Hepatocyte (in vitro differentiated cells): ENCODE results near the gene TCF7. TPM values are rescaled to one million over a fixed set of nuclear protein-coding genes. Genes with fewer than 3 reads are reported as not detected.

Experiments used
- DNase-seq: peaks from one replicate; pipeline ENCODE4 v3.0.0-alpha.2; 2016; ENCODE audit warnings: low spot score
- H2AFZ ChIP-seq: fragments of 200-600 bp; sonication (generic); 2 replicates; pipeline ENCODE4 v1.6.0; 2016; ENCODE audit warnings: antibody characterized with exemption, mild to moderate bottlenecking
- H3K27ac ChIP-seq: fragments of 200-600 bp; sonication (generic); 2 replicates; pipeline ENCODE4 v1.5.1; 2016; ENCODE audit warnings: mild to moderate bottlenecking
- H3K27me3 ChIP-seq: fragments of 200-600 bp; sonication (generic); 2 replicates; pipeline ENCODE4 v1.6.1; 2016
- H3K36me3 ChIP-seq: fragments of 200-600 bp; sonication (generic); replicated peaks from 2 replicates; pipeline ENCODE4 v1.5.1; 2016; ENCODE audit warnings: low read depth; ENCODE audit not compliant: insufficient read depth
- H3K4me1 ChIP-seq: fragments of 200-600 bp; sonication (generic); 2 replicates; pipeline ENCODE4 v1.5.1; 2016; ENCODE audit warnings: mild to moderate bottlenecking, moderate library complexity; ENCODE audit not compliant: insufficient read depth
- H3K4me2 ChIP-seq: fragments of 200-600 bp; sonication (generic); 2 replicates; pipeline ENCODE4 v1.6.0; 2016
- H3K4me3 ChIP-seq: fragments of 200-600 bp; sonication (generic); 2 replicates; pipeline ENCODE4 v1.5.1; 2016; ENCODE audit warnings: mild to moderate bottlenecking
- H3K79me2 ChIP-seq: fragments of 200-600 bp; sonication (generic); 2 replicates; pipeline ENCODE4 v1.6.0; 2017; ENCODE audit warnings: mild to moderate bottlenecking
- H3K9me2 ChIP-seq: fragments of 200-600 bp; sonication (generic); replicated peaks from 2 replicates; pipeline ENCODE4 v1.6.0; 2017; ENCODE audit warnings: mild to moderate bottlenecking; ENCODE audit not compliant: insufficient read depth
- H3K9me3 ChIP-seq: fragments of 200-600 bp; sonication (generic); 2 replicates; pipeline ENCODE4 v1.5.1; 2016; ENCODE audit warnings: low read depth, mild to moderate bottlenecking
- H4K20me1 ChIP-seq: fragments of 200-600 bp; sonication (generic); 2 replicates; pipeline ENCODE4 v1.6.0; 2016; ENCODE audit warnings: mild to moderate bottlenecking; ENCODE audit not compliant: insufficient read depth, poor library complexity, severe bottlenecking
- EZH2 ChIP-seq: fragments of 200-600 bp; sonication (generic); IDR thresholded peaks from 2 replicates; pipeline ENCODE4 v1.6.1; 2016; ENCODE audit warnings: antibody characterized with exemption, mild to moderate bottlenecking, borderline replicate concordance
- EZH2phosphoT487 ChIP-seq: fragments of 200-600 bp; sonication (generic); IDR thresholded peaks from one replicate; pipeline ENCODE4 v1.6.1; 2018; ENCODE audit warnings: antibody characterized with exemption, mild to moderate bottlenecking, low read depth, moderate library complexity; ENCODE audit not compliant: unreplicated experiment, severe bottlenecking
- WGBS: methylation state at CpG from one replicate; pipeline ENCODE4 v1.1.6; 2016; ENCODE audit warnings: low lambda C conversion rate; ENCODE audit errors: missing lambda C conversion rate; 5-methylcytosine and 5-hydroxymethylcytosine counted together
- polyA plus RNA-seq: library from polyadenylated mRNA; unstranded; fragments of >200 nt; fragmentation: Nextera tagmentation; extraction: Ambion mirVana; gene quantifications from 2 replicates; pipeline ENCODE4 v1.2.1, GENCODE V29; 2016
- total RNA-seq: library from RNA; depleted of rRNA; stranded (reverse); fragments of >200 nt; gene quantifications from 2 replicates; pipeline ENCODE4 v1.2.3, GENCODE V29; 2014
- TF ChIP-seq, protein P1 (sequence below): fragments of 200-600 bp; sonication (generic); IDR thresholded peaks from 2 replicates; pipeline ENCODE4 v1.5.1; 2016; ENCODE audit warnings: antibody characterized with exemption, mild to moderate bottlenecking; ENCODE audit not compliant: poor library complexity

TCF7 gene
- total and polyA plus RNA-seq, 2 experiments from 2014 or later, result 7.5 to 8.1 TPM

DNA sequence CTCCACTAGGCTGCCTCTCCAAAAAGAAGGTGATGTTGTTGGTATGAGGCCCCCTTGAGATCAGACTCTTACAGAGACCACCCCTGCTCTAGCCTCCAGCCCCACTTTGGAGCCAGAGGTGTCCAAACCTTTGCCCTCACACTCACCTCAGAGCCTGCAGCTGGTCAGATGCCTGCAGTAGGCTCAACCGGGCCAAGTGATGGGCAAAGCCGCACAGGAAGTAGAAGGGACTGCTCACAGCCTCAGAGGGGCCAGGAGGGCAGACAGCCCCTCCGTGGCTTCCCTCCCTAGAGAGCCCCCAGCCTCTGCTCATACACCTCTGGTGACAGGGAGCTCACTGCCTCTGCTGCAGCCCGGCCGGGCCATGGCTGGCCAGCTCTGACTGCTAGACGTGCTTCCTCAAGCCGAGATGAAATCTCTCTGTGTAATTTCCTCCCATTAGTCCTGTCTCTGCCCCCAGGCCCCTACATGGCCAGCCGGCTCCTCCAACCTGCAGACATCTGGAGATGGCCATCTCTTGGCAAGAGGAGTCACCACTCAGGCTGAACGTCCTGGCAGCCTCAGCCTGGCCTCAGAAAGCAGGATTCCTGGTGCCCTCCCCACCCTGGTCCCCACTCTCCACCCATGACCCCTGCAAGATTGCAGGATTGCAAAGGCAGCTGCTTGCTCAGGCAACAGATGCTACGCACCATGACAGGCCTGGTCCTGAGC lies 7.3 kb upstream of the TCF7 start:
- no peak overlapping the region for H3K27ac ChIP-seq
- H3K79me2 ChIP-seq, result no peaks in the 10 kb centered on the region
- peaks cover 2% of the 10 kb centered on the region for H3K27me3 ChIP-seq
- no peaks in the 10 kb centered on the region for H3K36me3 ChIP-seq
- H3K4me1 ChIP-seq, result no peaks in the 10 kb centered on the region
- no peaks in the 10 kb centered on the region for H4K20me1 ChIP-seq
- TF ChIP-seq, protein P1, sequence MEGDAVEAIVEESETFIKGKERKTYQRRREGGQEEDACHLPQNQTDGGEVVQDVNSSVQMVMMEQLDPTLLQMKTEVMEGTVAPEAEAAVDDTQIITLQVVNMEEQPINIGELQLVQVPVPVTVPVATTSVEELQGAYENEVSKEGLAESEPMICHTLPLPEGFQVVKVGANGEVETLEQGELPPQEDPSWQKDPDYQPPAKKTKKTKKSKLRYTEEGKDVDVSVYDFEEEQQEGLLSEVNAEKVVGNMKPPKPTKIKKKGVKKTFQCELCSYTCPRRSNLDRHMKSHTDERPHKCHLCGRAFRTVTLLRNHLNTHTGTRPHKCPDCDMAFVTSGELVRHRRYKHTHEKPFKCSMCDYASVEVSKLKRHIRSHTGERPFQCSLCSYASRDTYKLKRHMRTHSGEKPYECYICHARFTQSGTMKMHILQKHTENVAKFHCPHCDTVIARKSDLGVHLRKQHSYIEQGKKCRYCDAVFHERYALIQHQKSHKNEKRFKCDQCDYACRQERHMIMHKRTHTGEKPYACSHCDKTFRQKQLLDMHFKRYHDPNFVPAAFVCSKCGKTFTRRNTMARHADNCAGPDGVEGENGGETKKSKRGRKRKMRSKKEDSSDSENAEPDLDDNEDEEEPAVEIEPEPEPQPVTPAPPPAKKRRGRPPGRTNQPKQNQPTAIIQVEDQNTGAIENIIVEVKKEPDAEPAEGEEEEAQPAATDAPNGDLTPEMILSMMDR, result no peak
- no peak for TF ChIP-seq EZH2phosphoT487
- no peak for TF ChIP-seq EZH2
- WGBS, result 67% methylated on average over 10 of the region's 10 CpGs
- no peak overlapping the region for H3K4me2 ChIP-seq
- no peak for DNase-seq
- no peaks in the 10 kb centered on the region for H3K9me2 ChIP-seq
- H3K4me3 ChIP-seq, result no peak overlapping the region
- no peaks in the 10 kb centered on the region for H3K9me3 ChIP-seq
- no peak overlapping the region for H2AFZ ChIP-seq

DNA sequence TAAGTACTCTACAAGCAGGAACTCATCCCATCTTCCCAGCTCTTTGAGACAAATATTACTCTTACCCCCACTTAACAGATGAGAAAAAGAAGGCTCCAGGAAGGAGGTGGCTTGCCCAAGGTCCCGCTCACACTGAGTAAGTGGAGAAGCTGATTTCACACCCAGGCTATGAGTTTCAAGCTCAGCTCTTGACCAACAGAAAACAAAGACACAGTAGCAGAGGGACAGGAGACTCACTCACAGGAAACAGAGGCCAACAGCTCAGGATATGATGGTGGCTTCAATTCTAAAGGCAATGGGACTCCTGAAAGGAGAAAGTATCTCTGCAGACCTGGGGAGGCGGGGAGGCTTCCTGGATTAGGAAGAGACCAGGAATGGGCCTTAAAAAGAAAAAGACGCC lies 6.7 kb upstream of the TCF7 start:
- Histone ChIP-seq H3K4me3 (no peak overlapping the region), H3K9me2 (no peaks in the 10 kb centered on the region), H3K36me3 (no peaks in the 10 kb centered on the region), H3K27me3 (peaks cover 5% of the 10 kb centered on the region), H3K9me3 (no peaks in the 10 kb centered on the region), H3K4me2 (no peak overlapping the region), H4K20me1 (no peaks in the 10 kb centered on the region), H2AFZ (no peak overlapping the region), H3K79me2 (no peaks in the 10 kb centered on the region), H3K27ac (no peak overlapping the region), H3K4me1 (no peaks in the 10 kb centered on the region)
- 94% methylated on average over 3 of the region's 3 CpGs for WGBS
- no peak for DNase-seq
- TF ChIP-seq, protein P1, result no peak
- TF ChIP-seq EZH2, result no peak
- TF ChIP-seq EZH2phosphoT487, result no peak

DNA sequence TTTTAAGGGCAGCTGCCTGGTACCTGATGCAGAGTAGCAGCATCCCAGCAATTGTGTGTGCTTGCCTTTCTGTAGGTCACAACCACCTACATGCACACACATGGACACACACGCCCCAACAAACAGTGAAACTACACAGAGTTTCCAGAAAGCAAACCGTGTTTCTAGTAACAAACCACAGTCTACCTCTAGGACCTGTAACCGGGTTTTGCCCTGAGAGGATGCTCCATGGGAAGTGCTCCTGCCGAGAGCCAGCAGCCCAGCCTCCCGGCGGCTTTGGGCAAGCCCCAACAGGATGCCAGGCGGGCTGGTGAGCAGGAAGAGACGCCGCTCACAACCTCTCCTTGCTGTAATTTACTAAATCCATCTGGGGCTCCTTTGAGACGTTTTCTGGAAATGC lies 4.1 kb upstream of the TCF7 start:
- no peak overlapping the region for H3K27ac ChIP-seq
- H3K4me1 ChIP-seq, result no peaks in the 10 kb centered on the region
- H2AFZ ChIP-seq, result no peak overlapping the region
- DNase-seq, result no peak
- H3K79me2 ChIP-seq, result no peaks in the 10 kb centered on the region
- no peaks in the 10 kb centered on the region for H4K20me1 ChIP-seq
- no peaks in the 10 kb centered on the region for H3K9me2 ChIP-seq
- no peak overlapping the region for H3K4me3 ChIP-seq
- H3K27me3 ChIP-seq, result peaks cover 17% of the 10 kb centered on the region
- H3K9me3 ChIP-seq, result no peaks in the 10 kb centered on the region
- no peaks in the 10 kb centered on the region for H3K36me3 ChIP-seq
- TF ChIP-seq EZH2phosphoT487 (no peak), EZH2 (no peak)
- TF ChIP-seq, protein P1, result no peak
- H3K4me2 ChIP-seq, result no peak overlapping the region
- 60% methylated on average over 10 of the region's 10 CpGs for whole genome bisulfite sequencing
